Neural progenitor cell (in vitro differentiated cells): Measurements from ENCODE around the gene CLDN18. TPM values are rescaled to one million over a fixed set of nuclear protein-coding genes. Genes with fewer than 3 reads are reported as not detected.

Source experiments
- DNase-seq: peaks from one replicate; pipeline ENCODE4 v3.0.0-alpha.2; 2016; ENCODE audit warnings: low spot score
- H2AFZ ChIP-seq: fragments of 200-600 bp; sonication (generic); replicated peaks from 2 replicates; pipeline ENCODE4 v1.6.1; 2016; ENCODE audit warnings: antibody characterized with exemption
- H3F3A ChIP-seq: fragments of 200-600 bp; sonication (generic); 2 replicates; pipeline ENCODE4 v1.6.1; 2016; ENCODE audit warnings: antibody characterized with exemption, low read depth
- H3K27ac ChIP-seq: fragments of 200-600 bp; sonication (generic); 2 replicates; pipeline ENCODE4 v1.5.1; 2016; ENCODE audit warnings: mild to moderate bottlenecking
- H3K27me3 ChIP-seq: fragments of 200-600 bp; sonication (generic); 2 replicates; pipeline ENCODE4 v1.6.1; 2016; ENCODE audit warnings: mild to moderate bottlenecking, moderate library complexity
- H3K36me3 ChIP-seq: fragments of 200-600 bp; sonication (generic); 2 replicates; pipeline ENCODE4 v1.5.1; 2016
- H3K4me1 ChIP-seq: fragments of 200-600 bp; sonication (generic); 2 replicates; pipeline ENCODE4 v1.6.1; 2016; ENCODE audit warnings: mixed run types
- H3K4me2 ChIP-seq: fragments of 200-600 bp; sonication (generic); 2 replicates; pipeline ENCODE4 v1.6.1; 2016
- H3K4me3 ChIP-seq: fragments of 200-600 bp; sonication (generic); 2 replicates; pipeline ENCODE4 v1.5.1; 2016
- H3K79me2 ChIP-seq: fragments of 200-600 bp; sonication (generic); 2 replicates; pipeline ENCODE4 v1.6.1; 2016; ENCODE audit warnings: low read depth
- H3K9ac ChIP-seq: fragments of 200-600 bp; sonication (generic); 2 replicates; pipeline ENCODE4 v1.6.1; 2016
- H3K9me3 ChIP-seq: fragments of 200-600 bp; sonication (generic); 2 replicates; pipeline ENCODE4 v1.5.1; 2016; ENCODE audit warnings: low read depth
- H4K20me1 ChIP-seq: fragments of 200-600 bp; sonication (generic); 2 replicates; pipeline ENCODE4 v1.6.1; 2016; ENCODE audit warnings: low read depth
- H3K27ac Mint-ChIP-seq: 3 replicates; pipeline ENCODE4 v1.8.0; 2021; ENCODE audit warnings: mixed read lengths
- H3K27me3 Mint-ChIP-seq: 2 replicates; pipeline ENCODE4 v1.8.0; 2022; ENCODE audit warnings: low read depth, mild to moderate bottlenecking, inconsistent platforms, moderate library complexity, mixed read lengths; ENCODE audit not compliant: insufficient read depth
- H3K36me3 Mint-ChIP-seq: 3 replicates; pipeline ENCODE4 v1.8.0; 2021; ENCODE audit warnings: mixed read lengths
- H3K4me1 Mint-ChIP-seq: 3 replicates; pipeline ENCODE4 v1.8.0; 2021; ENCODE audit warnings: mixed read lengths
- H3K4me3 Mint-ChIP-seq: 3 replicates; pipeline ENCODE4 v1.8.0; 2021; ENCODE audit warnings: mild to moderate bottlenecking, moderate library complexity, mixed read lengths
- H3K9me3 Mint-ChIP-seq: 3 replicates; pipeline ENCODE4 v1.8.0; 2020; ENCODE audit warnings: mixed read lengths
- CTCF ChIP-seq: fragments of 200-600 bp; sonication (generic); IDR thresholded peaks from 2 replicates; pipeline ENCODE4 v1.5.1; 2017; ENCODE audit warnings: antibody characterized with exemption, mild to moderate bottlenecking
- EZH2 ChIP-seq: fragments of 200-600 bp; sonication (generic); IDR thresholded peaks from 2 replicates; pipeline ENCODE4 v1.6.1; 2017; ENCODE audit warnings: antibody characterized with exemption, mild to moderate bottlenecking, moderate library complexity
- EZH2phosphoT487 ChIP-seq: fragments of 200-600 bp; sonication (generic); IDR thresholded peaks from 2 replicates; pipeline ENCODE4 v1.6.1; 2017; ENCODE audit warnings: antibody characterized with exemption
- total RNA-seq: library from RNA; depleted of rRNA; stranded (reverse); fragments of >200 nt; gene quantifications from 2 replicates; pipeline ENCODE4 v1.2.3, GENCODE V29; 2015; ENCODE audit warnings: low replicate concordance

The CLDN18 gene
- total RNA-seq, 1 donor from 2014 or later = not detected

- H3K4me1 ChIP-seq = no peaks in the 10 kb centered on the region
- H3K9me3 Mint-ChIP-seq = no peaks in the 10 kb centered on the region
- TF ChIP-seq EZH2phosphoT487 (no peak), CTCF (no peak), EZH2 (no peak)
- H3K4me3 Mint-ChIP-seq = no peak overlapping the region
- H3K27ac Mint-ChIP-seq = no peak overlapping the region
- no peaks in the 10 kb centered on the region for H4K20me1 ChIP-seq
- H3K4me3 ChIP-seq = no peak overlapping the region
- H3K36me3 Mint-ChIP-seq = peaks cover 7% of the 10 kb centered on the region
- no peaks in the 10 kb centered on the region for H3K79me2 ChIP-seq
- no peaks in the 10 kb centered on the region for H3K36me3 ChIP-seq
- peaks cover 12% of the 10 kb centered on the region for H3K4me1 Mint-ChIP-seq
- no peak for DNase-seq
- H3K27me3 ChIP-seq = no peaks in the 10 kb centered on the region
- no peak overlapping the region for H3K4me2 ChIP-seq
- H3K27me3 Mint-ChIP-seq = peaks cover 5% of the 10 kb centered on the region
- H3F3A ChIP-seq = no peaks in the 10 kb centered on the region
- no peak overlapping the region for H3K9ac ChIP-seq
- H3K9me3 ChIP-seq = no peaks in the 10 kb centered on the region
- no peak overlapping the region for H2AFZ ChIP-seq
- no peak overlapping the region for H3K27ac ChIP-seq
Measured at GRCh38 chr3:138036572-138036971, 26.6 kb downstream of the CLDN18 start.

- no peaks in the 10 kb centered on the region for H3K27me3 ChIP-seq
- Mint-ChIP-seq H3K27me3 (peaks cover 5% of the 10 kb centered on the region), H3K27ac (no peak overlapping the region), H3K9me3 (no peaks in the 10 kb centered on the region), H3K4me1 (peaks cover 12% of the 10 kb centered on the region), H3K36me3 (peaks cover 7% of the 10 kb centered on the region), H3K4me3 (no peak overlapping the region)
- H4K20me1 ChIP-seq = no peaks in the 10 kb centered on the region
- H3K9ac ChIP-seq = no peak overlapping the region
- no peak for DNase-seq
- no peak overlapping the region for H3K4me3 ChIP-seq
- TF ChIP-seq EZH2 = no peak
- no peak for TF ChIP-seq EZH2phosphoT487
- TF ChIP-seq CTCF = no peak
- no peak overlapping the region for H3K27ac ChIP-seq
- no peaks in the 10 kb centered on the region for H3K9me3 ChIP-seq
- H3K36me3 ChIP-seq = no peaks in the 10 kb centered on the region
- no peak overlapping the region for H2AFZ ChIP-seq
- H3K4me1 ChIP-seq = no peaks in the 10 kb centered on the region
- no peaks in the 10 kb centered on the region for H3F3A ChIP-seq
- no peak overlapping the region for H3K4me2 ChIP-seq
- H3K79me2 ChIP-seq = no peaks in the 10 kb centered on the region
Measured at GRCh38 chr3:138038725-138039462, 28.9 kb downstream of the CLDN18 start.

GRCh38 chr3:138042043-138042442, 32.1 kb downstream of the CLDN18 start:
- Histone ChIP-seq H3F3A (peaks cover 2% of the 10 kb centered on the region), H2AFZ (no peak overlapping the region), H3K4me3 (no peak overlapping the region), H3K9ac (no peak overlapping the region), H3K9me3 (no peaks in the 10 kb centered on the region), H3K27ac (no peak overlapping the region), H3K79me2 (no peaks in the 10 kb centered on the region), H3K4me2 (no peak overlapping the region), H3K27me3 (no peaks in the 10 kb centered on the region), H3K4me1 (peaks cover 6% of the 10 kb centered on the region), H3K36me3 (no peaks in the 10 kb centered on the region), H4K20me1 (peaks cover 1% of the 10 kb centered on the region)
- Mint-ChIP-seq H3K4me3 (no peak overlapping the region), H3K27ac (no peak overlapping the region), H3K4me1 (peaks cover 14% of the 10 kb centered on the region), H3K9me3 (no peaks in the 10 kb centered on the region), H3K36me3 (peaks cover 7% of the 10 kb centered on the region), H3K27me3 (peaks cover 5% of the 10 kb centered on the region)
- no peak for TF ChIP-seq EZH2
- TF ChIP-seq CTCF = no peak
- TF ChIP-seq EZH2phosphoT487 = no peak
- no peak for DNase-seq
